Lung (tissue), 12 donors: ENCODE measurements around the gene TECTA. TPM values are rescaled to one million over a fixed set of nuclear protein-coding genes. Genes with fewer than 3 reads are reported as not detected.

ENCODE experiments used
- ATAC-seq: fragments of 200-7000 bp; cut with Tn5 transposase; one replicate; pipeline ENCODE4 v1.9.1; 2020; ENCODE audit warnings: moderate number of reproducible peaks; ENCODE audit not compliant: insufficient read depth, low FRiP score
- DNase-seq, 3 donors: peaks; one replicate each; pipeline ENCODE4 v3.0.0-alpha.2; 2013 to 2017
- H3K27ac ChIP-seq, 2 donors: one replicate each; pipeline ENCODE4 v1.5.1; 2013; ENCODE audit warnings: mild to moderate bottlenecking in 2 of 2, moderate library complexity in 2 of 2, control low read depth in 1 of 2, inconsistent platforms in 1 of 2, low read depth in 1 of 2, low read length in 1 of 2
- H3K27me3 ChIP-seq, 3 donors: one replicate each; pipeline ENCODE4 v1.5.1; 2013; ENCODE audit warnings: low read length in 2 of 3; ENCODE audit not compliant: control insufficient read depth in 3 of 3, insufficient read depth in 3 of 3
- H3K36me3 ChIP-seq, 4 donors: one replicate each; pipeline ENCODE4 v1.5.1; 2013; ENCODE audit warnings: low read length in 4 of 4, mild to moderate bottlenecking in 1 of 4, moderate library complexity in 1 of 4; ENCODE audit not compliant: control insufficient read depth in 4 of 4, insufficient read depth in 4 of 4
- H3K4me1 ChIP-seq, 5 donors: one replicate each; pipeline ENCODE4 v1.5.1; 2013; ENCODE audit warnings: low read length in 5 of 5, mild to moderate bottlenecking in 2 of 5, moderate library complexity in 1 of 5; ENCODE audit not compliant: control insufficient read depth in 5 of 5, insufficient read depth in 5 of 5
- H3K4me3 ChIP-seq: one replicate; pipeline ENCODE4 v1.5.1; 2013; ENCODE audit warnings: mild to moderate bottlenecking, control low read depth, moderate library complexity
- H3K9ac ChIP-seq, 2 donors: one replicate each; pipeline ENCODE4 v1.5.1; 2013; ENCODE audit warnings: low read length in 2 of 2, control low read depth in 1 of 2; ENCODE audit not compliant: insufficient read depth in 1 of 2
- H3K9me3 ChIP-seq, 4 donors: one replicate each; pipeline ENCODE4 v1.5.1; 2013; ENCODE audit warnings: low read length in 3 of 4, mild to moderate bottlenecking in 1 of 4, moderate library complexity in 1 of 4; ENCODE audit not compliant: control insufficient read depth in 4 of 4, insufficient read depth in 3 of 4
- CTCF ChIP-seq: IDR thresholded peaks from 2 replicates; pipeline ENCODE4 v1.5.1; 2012; ENCODE audit warnings: mild to moderate bottlenecking; ENCODE audit errors: control extremely low read depth, extremely low read depth
- WGBS, 2 donors: extraction: QIAGEN DNeasy Blood & Tissue Kit; methylation state at CpG; one replicate each; pipeline ENCODE4 v1.1.7; 2013; 5-methylcytosine and 5-hydroxymethylcytosine counted together
- polyA plus RNA-seq, 2 donors: library from polyadenylated mRNA; stranded (reverse); fragments of 200-250 nt; gene quantifications; one replicate each; pipeline ENCODE4 v1.2.1, GENCODE V29; 2013
- total RNA-seq, 2 donors: library from RNA; depleted of rRNA in 1 of 2; stranded (reverse); fragments of >200 nt in 1 of 2; gene quantifications; one replicate each; pipeline ENCODE4 v1.2.1, GENCODE V29; 2014 to 2021
- donor health status: control.
- donor health status: control.
- donor health status: Bipolar disorder and iron deficiency.
- donor health status: healthy.
- donor health status: DM: yes; HTN: yes; CAD: no.

Gene TECTA
- total and polyA plus RNA-seq, 4 donors = 0.35 to 2.5 (median 0.82) TPM

- no peak overlapping the region for H3K9ac ChIP-seq
- H3K9me3 ChIP-seq = no peaks in the 10 kb centered on the region
- H3K27ac ChIP-seq = no peak overlapping the region
- DNase-seq (no peak), ATAC-seq (no peak)
- H3K4me1 ChIP-seq = no peaks in the 10 kb centered on the region
- no peaks in the 10 kb centered on the region for H3K27me3 ChIP-seq
- H3K36me3 ChIP-seq = no peaks in the 10 kb centered on the region
- H3K4me3 ChIP-seq = no peak overlapping the region
- TF ChIP-seq CTCF = no peak
- WGBS, 2 donors = 91 to 95% methylated on average over 19 of the region's 19 CpGs
Observed at GRCh38 chr11:121152764-121153163, 51.7 kb downstream of the TECTA start.

GRCh38 chr11:121153472-121153871, 52.4 kb downstream of the TECTA start:
- Histone ChIP-seq H3K4me1 (no peaks in the 10 kb centered on the region), H3K9ac (no peak overlapping the region), H3K27ac (no peak overlapping the region), H3K36me3 (no peaks in the 10 kb centered on the region), H3K9me3 (no peaks in the 10 kb centered on the region), H3K27me3 (no peaks in the 10 kb centered on the region), H3K4me3 (no peak overlapping the region)
- WGBS, 2 donors = 78% methylated on average over 8 of the region's 8 CpGs
- no peak for ATAC-seq
- no peak for TF ChIP-seq CTCF
- DNase-seq = no peak

GRCh38 chr11:121154486-121155314, 53.7 kb downstream of the TECTA start:
- 83 to 84% methylated on average over 13 of the region's 13 CpGs for WGBS, 2 donors
- Histone ChIP-seq H3K27ac (no peak overlapping the region), H3K9ac (no peak overlapping the region), H3K9me3 (peaks cover 0 to 1% (median 0%) of the 10 kb centered on the region in 4 donors), H3K27me3 (no peaks in the 10 kb centered on the region), H3K36me3 (no peaks in the 10 kb centered on the region), H3K4me1 (peaks cover 0 to 5% (median 0%) of the 10 kb centered on the region in 5 donors), H3K4me3 (no peak overlapping the region)
- peak in 1 of 3 donors; percentile 14 for DNase-seq
- ATAC-seq = no peak
- no peak for TF ChIP-seq CTCF

GRCh38 chr11:121157756-121158155, 56.7 kb downstream of the TECTA start:
- H3K27me3 ChIP-seq = no peaks in the 10 kb centered on the region
- no peak overlapping the region for H3K9ac ChIP-seq
- H3K4me1 ChIP-seq = peaks cover 0 to 15% (median 0%) of the 10 kb centered on the region in 5 donors
- H3K4me3 ChIP-seq = no peak overlapping the region
- no peak overlapping the region for H3K27ac ChIP-seq
- no peaks in the 10 kb centered on the region for H3K36me3 ChIP-seq
- no peak for ATAC-seq
- peaks cover 0 to 1% (median 0%) of the 10 kb centered on the region in 4 donors for H3K9me3 ChIP-seq
- 87% methylated on average over 36 of the region's 36 CpGs for WGBS, 2 donors
- DNase-seq = peak in 1 of 3 donors; percentile 4
- no peak for TF ChIP-seq CTCF
